ENCODE data around the gene HSDL1.

The HSDL1 gene

GRCh38 chr16:84144859-84145639 is at the start of gene HSDL1, which contains the start of gene DNAAF1:
TSS of gene HSDL1 (minus strand) at chr16:84145177. CDS start at chr16:84131321, 13,856 bp downstream.
TSS of gene DNAAF1 (plus strand) at chr16:84145308. CDS start at chr16:84145441, 133 bp downstream.
- DNase-seq = peak; percentile 94

GRCh38 chr16:84194018-84194417 is 49.0 kb upstream of the HSDL1 start:
- DNase-seq = no peak

- DNase-seq = no peak
Observed at GRCh38 chr16:84193480-84193879, 48.5 kb upstream of the HSDL1 start.

- no peak for DNase-seq
Observed at GRCh38 chr16:84191466-84191865, 46.5 kb upstream of the HSDL1 start.

- no peak for DNase-seq
Observed at GRCh38 chr16:84190731-84191388, 45.9 kb upstream of the HSDL1 start, which contains the start of gene ADAD2. TSS of gene ADAD2 (plus strand) at chr16:84191157. CDS start at chr16:84191231, 74 bp downstream.

- peak; percentile 94 for DNase-seq
Observed at GRCh38 chr16:84186685-84187437, 41.9 kb upstream of the HSDL1 start, which contains the start of gene TAF1C. TSS of gene TAF1C (minus strand) at chr16:84187057. CDS start at chr16:84184988, 2,069 bp downstream.

- no peak for DNase-seq
Observed at GRCh38 chr16:84184775-84185174, 39.8 kb upstream of the HSDL1 start.

GRCh38 chr16:84183911-84184591 is 39.1 kb upstream of the HSDL1 start:
- DNase-seq = no peak

GRCh38 chr16:84183572-84183875 is 38.5 kb upstream of the HSDL1 start:
- no peak for DNase-seq

- no peak for DNase-seq
Observed at GRCh38 chr16:84182680-84183571, 37.9 kb upstream of the HSDL1 start.

GRCh38 chr16:84182104-84182503 is 37.1 kb upstream of the HSDL1 start:
- DNase-seq = no peak

- DNase-seq = no peak
Observed at GRCh38 chr16:84181144-84181915, 36.4 kb upstream of the HSDL1 start.

- no peak for DNase-seq
Observed at GRCh38 chr16:84180519-84181140, 35.7 kb upstream of the HSDL1 start.

GRCh38 chr16:84179612-84180320 is 34.8 kb upstream of the HSDL1 start:
- no peak for DNase-seq

GRCh38 chr16:84178892-84179611 is 34.1 kb upstream of the HSDL1 start:
- DNase-seq = no peak

GRCh38 chr16:84178146-84178765 is 33.3 kb upstream of the HSDL1 start:
- DNase-seq = no peak

- no peak for DNase-seq
Observed at GRCh38 chr16:84177741-84178073, 32.7 kb upstream of the HSDL1 start.

- no peak for DNase-seq
Observed at GRCh38 chr16:84176192-84177053, 31.4 kb upstream of the HSDL1 start.
